HG02798 (cell line): ENCODE measurements around the gene LIPE.
A peak's percentile ranks its signal among the peaks of the same experiment; 100 is the strongest.
"Not testable (repeated sequence)": the region's sequence is repeated elsewhere in the genome, so short reads cannot be mapped to it uniquely, and the experiment has no call there.

Source experiments
- ATAC-seq: cut with Tn5 transposase; IDR thresholded peaks from one replicate; pipeline ENCODE4 v1.9.1; 2021; ENCODE audit warnings: mild to moderate bottlenecking; ENCODE audit not compliant: unreplicated experiment, poor library complexity

Gene LIPE

GRCh38 chr19:42427313-42427712 is at the start of gene LIPE:
Gene LIPE, minus strand, starts transcription at chr19:42427388. Its CDS starts 239 bp downstream, at chr19:42427149.
- no peak for ATAC-seq

- no peak for ATAC-seq
Measured at GRCh38 chr19:42475366-42475765, 48.2 kb upstream of the LIPE start.

- no peak for ATAC-seq
Measured at GRCh38 chr19:42474743-42475142, 47.6 kb upstream of the LIPE start.

GRCh38 chr19:42473686-42474085 is 46.5 kb upstream of the LIPE start:
- no peak for ATAC-seq

GRCh38 chr19:42472402-42473147 is 45.4 kb upstream of the LIPE start:
- no peak for ATAC-seq

- ATAC-seq: no peak
Measured at GRCh38 chr19:42471554-42472249, 44.5 kb upstream of the LIPE start.

GRCh38 chr19:42469311-42470235 is 42.4 kb upstream of the LIPE start:
- ATAC-seq: no peak

- ATAC-seq: no peak
Measured at GRCh38 chr19:42468273-42468796, 41.1 kb upstream of the LIPE start.

GRCh38 chr19:42467183-42467760 is 40.1 kb upstream of the LIPE start:
- no peak for ATAC-seq

GRCh38 chr19:42466521-42467182 is 39.5 kb upstream of the LIPE start:
- no peak for ATAC-seq

GRCh38 chr19:42465827-42466280 is 38.7 kb upstream of the LIPE start:
- ATAC-seq: peak; percentile 69

- ATAC-seq: no peak
Measured at GRCh38 chr19:42461700-42462324, 34.6 kb upstream of the LIPE start.

- not testable (repeated sequence) for ATAC-seq
Measured at GRCh38 chr19:42461231-42461630, 34.0 kb upstream of the LIPE start.

GRCh38 chr19:42459926-42460325 is 32.7 kb upstream of the LIPE start:
- no peak for ATAC-seq

- ATAC-seq: no peak
Measured at GRCh38 chr19:42455621-42456081, 28.5 kb upstream of the LIPE start.

- no peak for ATAC-seq
Measured at GRCh38 chr19:42455086-42455485, 27.9 kb upstream of the LIPE start.

GRCh38 chr19:42452590-42452989 is 25.4 kb upstream of the LIPE start:
- no peak for ATAC-seq

GRCh38 chr19:42450314-42450934 is 23.2 kb upstream of the LIPE start:
- ATAC-seq: peak; percentile 85

GRCh38 chr19:42448306-42448705 is 21.1 kb upstream of the LIPE start:
- ATAC-seq: not testable (repeated sequence)
